WTC11 (cell line): ENCODE data around the gene OR10V1.

Experiments used
- FOXJ3 ChIP-seq: sonication (generic); formaldehyde crosslinking; IDR thresholded peaks from 2 replicates; pipeline ENCODE4 v1.9.0; 2021; ENCODE audit warnings: missing genetic modification reagents, mild to moderate bottlenecking, borderline replicate concordance
- JUN ChIP-seq: sonication (generic); formaldehyde crosslinking; IDR thresholded peaks from 2 replicates; pipeline ENCODE4 v1.8.0; 2023; ENCODE audit warnings: mild to moderate bottlenecking, missing genetic modification reagents
- NFYB ChIP-seq: sonication (generic); formaldehyde crosslinking; conservative IDR thresholded peaks from 2 replicates; pipeline ENCODE4 v1.8.0; 2022; ENCODE audit warnings: low read depth, missing genetic modification reagents
- SP1 ChIP-seq: sonication (generic); formaldehyde crosslinking; conservative IDR thresholded peaks from 2 replicates; pipeline ENCODE4 v1.8.1; 2022; ENCODE audit warnings: missing genetic modification reagents
- TF ChIP-seq, protein P1 (sequence below): fragments of 200-600 bp; IDR thresholded peaks from 2 replicates; pipeline ENCODE4 v1.8.0; 2022; ENCODE audit warnings: antibody characterized with exemption
- TF ChIP-seq, protein P2 (sequence below): sonication (generic); formaldehyde crosslinking; IDR thresholded peaks from 2 replicates; pipeline ENCODE4 v1.8.0; 2022; ENCODE audit warnings: mild to moderate bottlenecking, missing genetic modification reagents

DNA sequence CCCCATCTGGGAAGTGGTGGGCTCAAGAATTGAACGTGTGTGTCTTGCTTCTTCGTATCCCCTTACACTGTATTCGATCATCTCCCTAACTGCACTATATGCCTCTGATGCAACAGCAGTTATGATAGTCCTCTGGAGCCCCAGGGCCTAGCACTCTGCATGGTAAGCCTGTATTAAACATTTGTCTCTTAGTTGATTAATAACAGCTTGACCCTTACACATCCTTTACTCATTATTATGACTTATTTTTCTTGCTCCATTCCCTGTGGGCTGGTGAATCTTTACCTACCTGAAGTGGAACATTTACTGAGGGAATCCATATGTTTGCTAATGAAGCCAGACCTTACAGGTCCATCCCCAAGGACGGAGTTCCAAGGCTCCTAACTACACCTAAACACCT lies 47.1 kb upstream of the OR10V1 start:
- TF ChIP-seq SP1 (CRISPR knock-in tag) = no peak
- TF ChIP-seq, protein P1, sequence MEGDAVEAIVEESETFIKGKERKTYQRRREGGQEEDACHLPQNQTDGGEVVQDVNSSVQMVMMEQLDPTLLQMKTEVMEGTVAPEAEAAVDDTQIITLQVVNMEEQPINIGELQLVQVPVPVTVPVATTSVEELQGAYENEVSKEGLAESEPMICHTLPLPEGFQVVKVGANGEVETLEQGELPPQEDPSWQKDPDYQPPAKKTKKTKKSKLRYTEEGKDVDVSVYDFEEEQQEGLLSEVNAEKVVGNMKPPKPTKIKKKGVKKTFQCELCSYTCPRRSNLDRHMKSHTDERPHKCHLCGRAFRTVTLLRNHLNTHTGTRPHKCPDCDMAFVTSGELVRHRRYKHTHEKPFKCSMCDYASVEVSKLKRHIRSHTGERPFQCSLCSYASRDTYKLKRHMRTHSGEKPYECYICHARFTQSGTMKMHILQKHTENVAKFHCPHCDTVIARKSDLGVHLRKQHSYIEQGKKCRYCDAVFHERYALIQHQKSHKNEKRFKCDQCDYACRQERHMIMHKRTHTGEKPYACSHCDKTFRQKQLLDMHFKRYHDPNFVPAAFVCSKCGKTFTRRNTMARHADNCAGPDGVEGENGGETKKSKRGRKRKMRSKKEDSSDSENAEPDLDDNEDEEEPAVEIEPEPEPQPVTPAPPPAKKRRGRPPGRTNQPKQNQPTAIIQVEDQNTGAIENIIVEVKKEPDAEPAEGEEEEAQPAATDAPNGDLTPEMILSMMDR = no peak
- TF ChIP-seq, protein P2, sequence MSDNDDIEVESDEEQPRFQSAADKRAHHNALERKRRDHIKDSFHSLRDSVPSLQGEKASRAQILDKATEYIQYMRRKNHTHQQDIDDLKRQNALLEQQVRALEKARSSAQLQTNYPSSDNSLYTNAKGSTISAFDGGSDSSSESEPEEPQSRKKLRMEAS (CRISPR knock-in tag) = no peak
- no peak for TF ChIP-seq FOXJ3 (CRISPR knock-in tag)
- no peak for TF ChIP-seq JUN
- TF ChIP-seq NFYB (CRISPR knock-in tag) = no peak
